ENCODE results near the gene SLC35A3.
A peak's percentile ranks its signal among the peaks of the same experiment; 100 is the strongest.
"Not testable (repeated sequence)": the region's sequence is repeated elsewhere in the genome, so short reads cannot be mapped to it uniquely, and the experiment has no call there.

SLC35A3 gene

DNA sequence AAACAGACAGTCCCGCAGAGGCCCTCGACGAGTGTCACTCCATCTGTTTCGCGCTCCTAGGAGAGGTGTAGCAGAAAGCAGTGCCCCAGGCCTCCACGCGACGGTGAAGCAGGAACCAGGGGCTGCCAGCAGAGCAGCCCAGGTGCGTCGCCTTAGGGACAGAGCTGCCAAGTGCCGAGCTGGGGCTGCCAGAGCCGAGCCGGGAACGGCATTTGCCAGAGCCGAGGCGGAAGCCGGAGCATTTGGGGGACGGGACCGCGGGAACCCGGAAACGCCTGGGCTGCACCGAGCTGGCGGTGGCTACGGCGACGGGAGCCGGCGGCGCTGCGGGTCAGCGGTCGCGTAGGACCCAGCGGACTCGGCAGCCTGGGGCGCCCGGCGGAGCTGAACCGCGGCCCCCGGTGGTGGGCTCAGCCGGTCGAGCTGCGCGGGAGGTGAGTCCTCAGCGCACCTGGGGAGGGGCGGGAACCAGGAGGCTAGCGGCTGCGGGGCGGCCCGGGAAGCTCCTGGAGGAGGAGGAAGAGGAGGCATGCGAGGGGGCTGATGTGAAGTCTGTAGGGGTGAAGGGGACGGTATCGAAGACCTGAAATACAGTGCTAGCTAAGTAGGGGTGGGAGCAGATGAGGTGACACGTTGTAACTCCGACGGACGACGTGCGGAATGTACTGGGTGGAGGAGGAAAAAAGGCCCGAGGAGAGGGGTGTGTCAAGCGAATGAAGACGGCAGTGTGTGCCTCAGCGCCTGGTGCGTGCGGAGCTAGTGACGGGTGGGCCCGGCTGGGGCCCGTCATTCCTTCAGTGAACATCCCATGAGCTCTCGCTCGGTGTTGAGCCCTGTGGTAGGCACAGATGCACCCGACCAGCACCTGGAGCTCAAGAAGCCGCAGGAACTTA lies at the start of gene SLC35A3:
SLC35A3 (plus strand) TSS at position 268 of the 893 bp plus-strand sequence. CDS start 23,559 bp downstream, outside the sequence.
- peak; percentile 71 to 74 for DNase-seq (ENCODE audit: low read depth in 2 of 2)

DNA sequence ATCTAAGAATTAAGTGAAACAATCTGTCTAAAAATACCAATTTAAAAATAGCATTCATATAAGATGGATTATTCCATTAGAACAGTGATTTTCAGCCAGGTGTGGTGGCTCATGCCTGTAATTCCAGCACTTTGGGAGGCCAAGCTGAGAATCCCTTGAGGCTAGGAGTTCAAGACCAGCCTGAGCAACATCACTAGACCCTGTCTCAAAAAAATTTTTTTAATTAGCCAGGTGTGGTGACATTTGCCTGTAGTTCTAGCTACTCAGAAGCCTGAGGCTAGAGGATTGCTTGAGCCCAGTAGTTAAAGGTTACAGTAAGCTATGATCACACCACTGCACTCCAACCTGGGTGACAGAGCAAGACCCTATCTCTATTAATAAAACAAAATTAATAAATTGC lies 35.0 kb upstream of the SLC35A3 start:
- no peak for DNase-seq (ENCODE audit: low read depth in 2 of 2)

DNA sequence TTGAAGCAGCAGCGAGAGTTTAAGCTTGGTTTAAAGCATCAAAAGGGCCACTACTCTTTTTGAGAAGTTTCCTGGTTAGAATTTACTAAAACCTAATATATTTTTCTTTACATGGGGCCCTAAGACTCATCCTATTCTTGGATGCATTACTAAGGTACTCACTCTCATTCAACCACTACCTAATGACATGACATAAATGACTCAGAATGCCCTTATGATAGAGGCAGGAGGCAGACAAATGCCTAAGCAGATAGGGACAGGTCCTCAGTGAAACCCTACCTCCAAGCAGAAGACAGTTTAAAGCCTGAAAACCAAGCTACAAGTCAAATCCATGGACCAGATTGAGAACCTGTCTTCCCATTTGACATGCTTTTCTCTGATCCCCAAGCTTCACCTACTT lies 34.3 kb upstream of the SLC35A3 start:
- DNase-seq (ENCODE audit: low read depth in 2 of 2) = no peak

DNA sequence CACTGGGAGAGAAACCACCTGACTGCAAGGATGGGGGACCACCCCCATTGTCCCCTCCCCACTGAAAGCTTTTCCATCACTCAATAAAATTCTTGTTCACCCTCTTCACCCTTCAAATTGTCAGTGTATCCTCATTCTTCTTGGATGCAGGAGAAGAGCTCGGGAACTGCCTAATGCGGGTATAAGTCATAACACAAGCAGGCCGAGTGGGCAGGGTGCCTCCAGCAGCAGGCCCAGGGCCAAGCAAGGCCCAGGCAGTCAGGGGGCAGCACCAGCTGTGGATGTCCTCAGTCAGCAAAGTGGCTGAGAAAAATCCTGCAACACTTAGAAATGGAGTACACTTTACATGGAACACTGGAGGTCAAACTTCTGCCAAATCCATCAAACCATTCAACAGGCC lies 33.7 kb upstream of the SLC35A3 start:
- no peak for DNase-seq (ENCODE audit: low read depth in 2 of 2)

DNA sequence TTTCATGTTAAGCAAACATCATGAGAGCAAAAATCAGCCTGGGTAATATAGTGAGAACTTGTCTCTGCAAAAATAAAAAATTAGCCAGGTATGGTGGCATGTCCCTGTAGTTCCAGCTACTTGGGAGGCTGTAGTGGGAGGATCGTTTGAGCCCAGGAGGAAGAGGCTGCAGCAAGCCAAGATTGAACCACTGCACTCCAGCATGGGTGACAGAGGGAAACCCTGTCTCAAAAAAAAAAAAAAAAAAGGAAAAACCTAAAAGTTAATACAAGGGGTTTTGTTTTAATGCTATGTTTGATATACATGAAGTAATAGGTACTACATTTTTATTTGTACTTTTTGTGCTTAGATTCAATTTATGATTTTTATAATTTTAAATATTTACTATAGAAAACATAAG lies 27.1 kb upstream of the SLC35A3 start:
- no peak for DNase-seq (ENCODE audit: low read depth in 2 of 2)

DNA sequence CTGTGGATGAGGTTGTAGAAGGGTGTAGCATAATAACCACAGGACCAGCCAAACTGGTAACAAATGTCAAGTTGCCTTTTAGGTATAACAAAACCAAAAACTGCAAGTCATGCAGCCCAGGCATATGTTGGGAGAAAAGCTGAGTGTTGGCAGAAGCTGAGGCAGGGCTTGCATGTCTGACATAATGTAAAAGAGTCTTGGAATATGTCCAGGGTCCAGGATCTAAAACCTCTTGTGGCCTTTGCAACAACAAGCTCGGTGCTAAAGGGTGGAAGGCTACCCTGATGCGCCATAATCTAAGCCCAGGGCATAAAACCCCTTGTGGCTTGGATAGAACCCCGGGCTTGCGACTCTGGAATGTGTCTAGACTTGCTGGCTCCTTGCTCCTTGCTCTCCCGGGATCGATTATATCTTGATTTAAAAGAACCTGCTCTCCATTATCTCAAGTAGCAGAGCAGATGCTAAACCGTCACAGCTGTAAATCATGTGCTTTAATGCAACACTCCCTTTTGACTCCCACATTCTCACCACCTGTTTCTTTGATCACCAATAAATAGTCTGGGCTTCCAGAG lies 26.5 kb upstream of the SLC35A3 start:
- DNase-seq (ENCODE audit: low read depth in 2 of 2) = no peak

DNA sequence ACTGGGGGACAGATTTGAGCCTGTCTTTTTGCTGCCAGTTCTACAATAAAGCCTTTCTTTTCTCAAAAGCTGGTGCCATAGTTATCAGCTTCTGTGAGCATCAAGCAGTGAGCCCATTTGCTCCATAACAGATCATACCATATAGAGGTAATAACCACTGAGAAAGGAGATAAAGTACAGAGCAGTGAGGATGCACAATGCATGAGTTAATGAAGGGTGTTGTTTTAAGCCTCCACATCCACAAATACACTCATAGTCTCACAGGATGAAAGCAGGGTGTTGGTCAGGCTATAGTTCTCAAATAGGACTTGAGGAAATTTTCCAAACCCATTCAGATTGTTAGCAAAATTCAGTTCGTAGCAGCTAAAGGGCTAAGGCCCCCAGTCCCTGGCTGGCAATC lies 25.6 kb upstream of the SLC35A3 start:
- no peak for DNase-seq (ENCODE audit: low read depth in 2 of 2)

DNA sequence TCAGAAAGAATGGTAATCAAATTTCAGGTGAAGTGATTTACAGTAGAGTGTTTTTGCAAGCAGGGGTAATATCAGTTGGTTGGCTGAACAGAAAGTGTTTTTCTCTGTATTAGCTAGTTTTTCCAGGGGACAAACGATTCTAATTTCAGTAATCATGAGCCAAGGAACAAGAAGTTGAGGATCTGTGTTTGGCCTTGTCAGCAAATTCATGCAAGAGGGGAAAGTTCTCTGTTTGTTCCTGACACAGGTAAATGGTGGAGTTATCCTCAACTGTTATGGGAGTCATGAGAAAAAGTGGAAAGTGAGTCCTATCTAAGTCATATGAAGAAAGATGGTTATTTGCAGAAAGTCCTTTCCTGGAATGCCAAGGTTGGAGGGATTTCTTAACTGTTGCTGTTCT lies 24.6 kb upstream of the SLC35A3 start:
- no peak for DNase-seq (ENCODE audit: low read depth in 2 of 2)

DNA sequence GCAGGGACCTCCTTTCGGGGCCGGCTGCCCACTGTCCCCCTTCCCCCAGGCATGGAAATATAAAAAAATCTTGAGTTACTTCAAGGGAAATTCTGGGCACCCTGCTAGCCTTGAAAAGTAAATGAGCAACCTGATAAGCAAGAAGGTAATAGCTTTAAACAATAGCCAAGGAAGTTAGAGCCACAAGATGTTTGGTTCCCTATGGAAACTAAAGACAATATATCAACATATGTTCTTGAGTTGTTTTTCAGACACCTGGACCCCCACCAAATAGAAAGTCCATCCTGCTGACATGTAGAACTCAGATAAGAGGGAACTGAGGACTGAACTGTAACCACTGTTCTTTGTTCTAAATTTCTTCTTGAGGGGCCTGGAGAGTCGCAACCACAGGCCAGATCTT lies 19.3 kb upstream of the SLC35A3 start:
- no peak for DNase-seq (ENCODE audit: low read depth in 2 of 2)

DNA sequence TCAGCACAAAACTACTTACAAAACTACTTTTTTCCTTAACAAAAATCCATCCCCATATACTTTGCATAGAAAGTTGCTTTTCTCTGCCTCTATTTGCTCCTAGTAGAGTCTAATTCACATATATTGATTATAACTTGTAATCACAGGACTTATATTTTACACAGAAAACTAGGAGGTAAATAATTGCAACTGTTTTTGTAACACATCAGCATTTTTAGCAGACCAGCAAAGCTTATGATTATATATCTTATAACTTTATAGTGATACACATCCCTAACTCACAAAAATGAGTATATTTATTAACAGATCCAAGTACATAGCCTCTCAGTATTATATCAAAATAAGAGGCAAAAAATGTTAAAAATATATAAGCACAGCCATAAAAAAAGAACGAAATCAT lies 17.3 kb upstream of the SLC35A3 start:
- no peak for DNase-seq (ENCODE audit: low read depth in 2 of 2)

DNA sequence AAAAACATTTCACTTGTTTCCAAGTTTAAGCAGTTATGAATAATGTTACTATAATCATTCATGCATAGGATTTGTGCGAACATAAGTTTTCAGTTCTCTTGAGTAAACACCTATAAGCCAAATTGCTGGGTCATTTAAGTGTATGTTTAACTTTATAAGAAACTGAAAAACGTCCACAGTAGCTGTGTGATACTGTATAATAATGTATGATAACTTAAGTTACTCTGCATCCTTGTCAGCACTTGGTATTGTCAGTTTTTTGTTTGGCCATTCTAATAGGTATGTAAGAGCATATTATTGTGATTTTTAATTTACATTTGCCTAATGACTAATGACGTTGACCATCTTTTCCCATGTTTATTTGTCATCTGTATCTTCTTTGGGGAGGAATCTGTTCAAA lies 14.4 kb upstream of the SLC35A3 start:
- DNase-seq (ENCODE audit: low read depth in 2 of 2) = no peak

DNA sequence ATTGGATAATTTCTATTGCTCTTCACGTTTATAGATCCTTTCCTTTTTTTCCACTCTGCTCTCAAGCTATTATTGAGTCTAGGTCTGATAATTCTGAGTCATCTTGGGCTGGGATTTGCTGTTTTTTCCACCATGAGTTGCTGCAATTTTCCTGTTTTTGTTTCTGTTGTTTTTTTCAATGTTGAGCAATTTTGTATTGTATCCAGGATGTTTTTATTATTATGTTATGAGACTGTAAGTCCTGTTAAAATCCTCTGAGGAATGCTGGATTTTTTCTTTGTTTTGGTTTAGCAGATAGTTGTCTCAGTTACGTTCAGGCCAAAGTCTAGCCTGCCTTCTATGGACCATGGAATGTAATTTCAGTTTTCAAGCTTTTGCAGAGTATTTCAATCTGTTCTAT lies 13.0 kb upstream of the SLC35A3 start:
- DNase-seq (ENCODE audit: low read depth in 2 of 2) = no peak

DNA sequence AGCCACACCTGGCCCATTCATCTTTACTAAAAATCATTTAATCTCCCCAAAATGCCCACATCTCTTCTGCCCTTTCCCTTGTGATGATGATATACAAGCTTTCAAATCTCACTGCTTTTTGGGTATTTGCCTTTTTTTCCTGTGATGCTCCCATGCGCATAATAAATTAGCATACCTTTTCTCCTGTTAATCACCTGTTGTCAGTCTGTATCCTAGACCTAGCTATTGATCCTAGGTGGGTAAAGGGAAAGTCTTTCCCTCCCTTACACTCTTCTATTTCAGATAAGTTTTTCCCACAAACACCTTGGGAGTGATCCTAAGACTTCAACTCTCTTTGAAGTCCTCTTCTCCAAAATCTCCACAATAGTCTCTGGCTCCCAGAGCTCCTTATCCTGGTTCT lies 12.0 kb upstream of the SLC35A3 start:
- no peak for DNase-seq (ENCODE audit: low read depth in 2 of 2)

DNA sequence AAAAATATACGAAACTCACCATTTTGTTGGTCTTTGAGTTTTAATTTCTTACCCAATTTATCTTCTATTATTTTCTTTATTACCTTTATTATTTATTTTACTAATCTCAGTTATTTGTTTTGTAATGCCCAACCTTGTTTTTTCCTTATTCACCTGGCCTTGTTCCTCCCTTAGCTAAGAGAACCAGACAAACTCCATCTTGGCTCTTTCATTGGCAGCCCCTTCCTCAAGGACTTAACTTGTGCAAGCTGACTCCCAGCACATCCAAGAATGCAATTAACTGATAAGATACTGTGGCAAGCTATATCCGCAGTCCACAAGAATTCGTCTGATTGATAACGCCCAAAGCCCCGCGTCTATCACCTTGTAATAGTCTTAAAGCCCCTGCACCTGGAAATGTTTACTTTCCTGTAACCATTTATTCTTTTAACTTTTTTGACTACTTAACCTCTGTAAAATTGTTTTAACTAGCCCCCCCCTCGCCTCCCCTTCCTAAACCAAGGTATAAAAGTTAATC lies 10.5 kb upstream of the SLC35A3 start:
- not testable (repeated sequence) for DNase-seq (ENCODE audit: low read depth in 2 of 2)

DNA sequence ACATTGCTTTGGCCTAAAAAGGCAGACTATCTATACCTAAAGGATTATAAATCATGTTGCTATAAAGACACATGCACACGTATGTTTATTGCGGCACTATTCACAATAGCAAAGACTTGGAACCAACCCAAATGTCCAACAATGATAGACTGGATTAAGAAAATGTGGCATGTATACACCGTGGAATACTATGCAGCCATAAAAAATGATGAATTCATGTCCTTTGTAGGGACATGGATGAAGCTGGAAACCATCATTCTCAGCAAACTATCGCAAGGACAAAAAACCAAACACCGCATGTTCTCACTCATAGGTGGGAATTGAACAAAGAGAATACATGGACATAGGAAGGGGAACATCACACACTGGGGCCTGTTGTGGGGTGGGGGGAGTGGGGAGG lies 9.5 kb upstream of the SLC35A3 start:
- DNase-seq (ENCODE audit: low read depth in 2 of 2) = not testable (repeated sequence)

DNA sequence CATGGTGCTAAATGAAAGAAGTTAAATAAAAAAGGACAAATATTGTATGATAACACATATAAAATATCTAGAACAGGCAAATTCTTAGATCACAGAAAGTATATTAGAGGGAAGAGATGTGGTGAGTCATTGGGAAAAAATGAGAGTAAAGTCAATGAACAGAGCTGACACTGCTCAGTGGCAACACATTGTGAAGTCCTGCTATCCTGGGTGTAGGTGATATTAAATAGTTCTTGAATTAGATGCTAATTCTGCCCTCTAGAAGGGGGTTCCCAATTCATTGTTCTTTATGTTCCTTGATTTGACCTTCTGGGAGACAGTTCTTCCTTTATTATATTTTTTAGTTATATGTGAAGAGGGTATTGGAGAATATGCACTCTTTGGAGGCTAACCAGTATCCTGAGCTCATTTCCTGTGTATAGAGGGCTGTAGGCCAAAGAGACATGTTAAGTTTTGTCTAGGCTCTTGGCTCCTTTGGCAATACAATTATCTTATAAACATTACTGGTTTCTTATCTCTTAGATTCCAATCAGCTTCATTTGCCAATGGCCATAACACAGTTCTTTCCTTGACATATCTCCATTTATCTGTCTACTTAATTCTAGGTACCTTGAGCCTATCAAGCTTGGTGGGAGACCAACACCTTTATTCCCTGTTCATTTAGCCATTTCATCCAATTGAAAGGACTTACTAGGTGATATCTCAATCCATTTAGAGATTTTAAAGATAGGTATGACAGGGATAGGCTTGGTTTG lies 6.6 kb upstream of the SLC35A3 start:
- no peak for DNase-seq (ENCODE audit: low read depth in 2 of 2)

DNA sequence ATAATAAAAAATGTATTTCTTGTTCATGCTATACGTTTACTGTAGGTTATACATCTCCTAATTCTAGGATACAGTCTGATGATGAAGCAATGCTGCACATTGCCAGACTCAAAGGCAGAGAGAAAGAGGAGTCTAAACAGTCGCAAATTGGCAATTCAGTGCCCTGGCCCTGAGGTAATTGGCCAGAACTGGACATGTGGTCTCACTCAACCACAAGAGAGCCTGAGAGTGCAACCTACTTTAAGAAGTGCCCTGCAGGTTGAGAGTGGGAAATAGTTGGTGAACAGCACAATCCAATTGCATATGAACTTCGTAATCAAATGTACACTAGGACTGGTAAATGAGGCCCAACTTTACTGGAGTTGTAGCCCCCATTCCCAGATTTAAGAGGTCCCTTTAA lies 5.0 kb upstream of the SLC35A3 start:
- no peak for DNase-seq (ENCODE audit: low read depth in 2 of 2)

DNA sequence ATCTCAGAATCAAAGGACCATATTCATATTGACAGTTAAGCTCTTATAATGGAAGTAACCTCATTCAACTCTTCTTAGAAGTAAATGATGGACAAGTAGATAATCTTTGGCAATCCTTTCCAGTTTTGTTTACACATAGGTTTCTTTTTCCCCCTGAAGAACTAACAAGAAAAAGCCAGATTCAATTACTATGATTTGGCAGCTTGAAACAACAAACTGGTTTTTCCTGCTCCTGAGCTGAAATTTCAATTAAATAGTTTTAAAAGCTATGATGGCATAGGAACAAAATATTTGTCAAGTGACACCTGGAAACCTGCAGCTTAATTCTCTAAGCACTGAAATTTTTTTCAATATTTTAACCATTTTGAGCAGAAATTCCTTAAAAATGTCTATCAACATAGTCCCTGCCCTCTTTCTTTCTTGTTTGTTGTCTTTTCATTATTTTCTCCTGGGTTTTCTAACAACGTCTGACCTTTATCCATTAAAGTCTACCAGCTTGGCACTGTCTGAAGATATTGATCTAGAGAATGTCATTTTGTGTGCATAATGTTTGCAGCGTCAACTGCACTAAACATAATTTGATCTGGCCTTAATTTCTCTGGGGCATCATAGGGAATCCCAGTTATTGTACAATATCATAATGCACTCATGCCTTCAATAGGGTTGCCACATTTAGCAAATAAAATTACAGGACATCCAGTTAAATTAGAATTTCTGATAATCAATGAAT lies 4.0 kb upstream of the SLC35A3 start:
- no peak for DNase-seq (ENCODE audit: low read depth in 2 of 2)

DNA sequence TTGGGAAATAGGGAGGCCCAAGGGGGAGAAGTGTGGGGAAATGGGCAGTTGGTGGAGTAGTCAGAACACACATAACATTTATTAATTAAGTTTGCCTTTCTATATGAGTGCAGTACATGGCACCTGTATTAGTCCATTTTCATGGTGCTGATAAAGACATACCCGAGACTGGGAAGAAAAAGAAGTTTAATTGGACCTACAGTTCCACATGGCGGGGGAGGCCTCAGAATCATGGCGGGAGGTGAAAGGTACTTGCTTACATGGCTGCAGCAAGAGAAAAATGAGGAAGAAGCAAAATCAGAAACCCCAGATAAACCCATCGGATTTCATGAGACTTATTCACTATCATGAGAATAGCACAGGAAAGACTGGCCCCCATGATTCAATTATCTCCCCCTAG lies 1.6 kb upstream of the SLC35A3 start:
- no peak for DNase-seq (ENCODE audit: low read depth in 2 of 2)

DNA sequence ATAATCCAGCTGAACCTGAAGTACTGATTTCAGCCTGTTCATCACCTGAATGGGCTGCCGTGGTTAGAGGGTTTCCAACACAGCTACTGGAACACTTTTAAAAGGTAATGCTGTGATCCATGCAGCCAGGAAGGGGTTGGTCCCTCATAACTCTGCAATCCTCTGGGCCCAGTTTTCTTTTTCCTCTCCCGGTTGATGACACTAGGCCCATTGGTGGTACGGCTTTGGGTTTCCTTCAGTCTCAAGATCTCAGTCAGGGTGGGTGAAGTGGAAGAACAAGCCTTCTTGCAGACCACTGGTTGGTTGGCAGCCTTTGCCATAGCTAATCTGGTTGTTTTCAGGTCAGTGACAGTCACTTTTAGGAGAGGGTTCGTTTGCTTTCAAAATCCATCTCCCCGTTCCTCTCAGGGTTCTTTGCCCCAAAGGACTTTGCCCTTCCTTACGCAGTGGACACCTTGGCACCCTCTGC lies 502 bp upstream of the SLC35A3 start:
- no peak for DNase-seq (ENCODE audit: low read depth in 2 of 2)

DNA sequence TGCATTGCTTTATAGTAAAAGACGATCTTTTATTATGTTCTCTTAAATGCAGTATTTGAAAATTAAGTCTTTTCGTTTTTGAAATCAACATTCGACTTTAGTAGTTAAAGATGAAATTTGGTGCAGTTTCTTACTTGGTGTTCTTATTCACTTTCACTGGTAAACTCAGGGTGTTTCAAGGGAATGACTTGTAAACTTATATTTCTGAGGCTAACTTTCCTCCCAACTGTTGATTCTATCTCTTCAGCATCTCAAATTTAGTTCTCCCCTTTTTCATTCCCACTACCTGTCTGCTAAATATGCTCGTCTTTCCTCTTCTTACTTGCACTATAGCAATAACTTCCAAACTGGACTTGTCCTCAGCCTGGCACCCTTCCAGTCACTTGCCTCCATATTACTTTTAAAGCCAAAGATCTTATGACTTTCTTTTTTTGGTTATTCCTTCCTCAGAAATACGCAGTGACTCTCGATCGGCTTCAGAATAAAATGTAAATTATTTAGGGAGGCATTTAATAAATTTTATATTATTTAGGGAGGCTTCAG lies 988 bp downstream of the SLC35A3 start:
- no peak for DNase-seq (ENCODE audit: low read depth in 2 of 2)

Measured in activated CD4-positive, alpha-beta T cell treated with anti-CD3 and anti-CD28 coated beads for 24 hours (primary cell).